H1 (cell line): ENCODE data around the gene PGAP3. TPM values are rescaled to one million over a fixed set of nuclear protein-coding genes. Genes with fewer than 3 reads are reported as not detected.

Source experiments
- CTCF ChIA-PET: fragments of 300-600 bp; sonication (Branson Sonifier 250); formaldehyde crosslinking; loops from one replicate; lab custom pipeline; 2021; ENCODE audit not compliant: partially characterized antibody; lab: Charles Lee
- POLR2A ChIA-PET: fragments of 300-600 bp; sonication (Branson Sonifier 250); formaldehyde crosslinking; loops from one replicate; lab custom pipeline; 2021; ENCODE audit warnings: inconsistent platforms; ENCODE audit not compliant: partially characterized antibody; lab: Charles Lee
- DNase-seq, 2 experiments: peaks; one replicate each; pipeline versions ENCODE4 v3.0.0 to v3.0.0-alpha.2; 2010 to 2022; ENCODE audit warnings: low spot score in 2 of 2, low read depth in 1 of 2, mixed read lengths in 1 of 2
- FAIRE-seq: peaks from 2 replicates; lab custom pipeline; 2011; peaks lifted over from hg19 to GRCh38; lab: Jason Lieb, UNC
- H2AFZ ChIP-seq: 2 replicates; pipeline ENCODE4 v1.8.1; 2012; ENCODE audit warnings: low read length, inconsistent platforms
- H2AK5ac ChIP-seq: 2 replicates; pipeline ENCODE4 v1.6.1; 2013; ENCODE audit warnings: low read depth, low read length
- H2BK120ac ChIP-seq: replicated peaks from 2 replicates; pipeline ENCODE3; 2013; ENCODE audit warnings: low read depth, low read length, inconsistent platforms
- H2BK12ac ChIP-seq: 2 replicates; pipeline ENCODE4 v1.6.1; 2013; ENCODE audit warnings: low read depth, low read length
- H2BK15ac ChIP-seq: 2 replicates; pipeline ENCODE4 v1.6.1; 2013; ENCODE audit warnings: low read length
- H2BK20ac ChIP-seq: 2 replicates; pipeline ENCODE4 v1.6.1; 2013; ENCODE audit warnings: low read length
- H2BK5ac ChIP-seq: 2 replicates; pipeline ENCODE4 v1.6.1; 2013; ENCODE audit warnings: low read depth, low read length
- H3K14ac ChIP-seq: 2 replicates; pipeline ENCODE4 v1.6.1; 2013; ENCODE audit warnings: inconsistent platforms; ENCODE audit not compliant: insufficient read length
- H3K18ac ChIP-seq: 2 replicates; pipeline ENCODE4 v1.6.1; 2013; ENCODE audit warnings: low read length; ENCODE audit errors: extremely low read depth
- H3K23ac ChIP-seq: 2 replicates; pipeline ENCODE4 v1.6.1; 2013; ENCODE audit warnings: inconsistent platforms; ENCODE audit not compliant: insufficient read length
- H3K23me2 ChIP-seq: 2 replicates; pipeline ENCODE4 v1.6.1; 2013; ENCODE audit warnings: low read depth, low read length
- H3K27ac ChIP-seq: 2 replicates; pipeline ENCODE4 v1.6.1; 2011; ENCODE audit warnings: low read depth, low read length, inconsistent platforms
- H3K27me3 ChIP-seq, 4 experiments: replicated peaks in 1 of 4; 1 replicate in 1 of 4; 2 replicates in 3 of 4; pipeline versions ENCODE4 v1.6.1 to v1.8.1; 2011 to 2013; ENCODE audit warnings: low read length in 3 of 4, mild to moderate bottlenecking in 3 of 4, inconsistent platforms in 2 of 4, mixed read lengths in 2 of 4, moderate library complexity in 1 of 4; ENCODE audit not compliant: control insufficient read depth in 3 of 4, insufficient read depth in 3 of 4; ENCODE audit errors: extremely low read depth in 1 of 4
- H3K36me3 ChIP-seq, 4 experiments: 2 replicates each; pipeline versions ENCODE4 v1.6.1 to v1.8.1; 2011 to 2013; ENCODE audit warnings: mild to moderate bottlenecking in 4 of 4, low read length in 3 of 4, moderate library complexity in 2 of 4, control low read depth in 1 of 4, inconsistent platforms in 1 of 4; ENCODE audit not compliant: insufficient read depth in 4 of 4, control insufficient read depth in 2 of 4
- H3K4ac ChIP-seq: replicated peaks from 2 replicates; pipeline ENCODE3; 2013; ENCODE audit warnings: low read length, low read depth, mixed read lengths, inconsistent platforms; ENCODE audit not compliant: insufficient read length
- H3K4me1 ChIP-seq, 4 experiments: replicated peaks in 1 of 4; 1 replicate in 1 of 4; 2 replicates in 3 of 4; pipeline versions ENCODE4 v1.6.1 to v1.8.1; 2011 to 2013; ENCODE audit warnings: low read length in 3 of 4, inconsistent platforms in 2 of 4, mixed read lengths in 1 of 4; ENCODE audit not compliant: insufficient read depth in 4 of 4, control insufficient read depth in 3 of 4
- H3K4me2 ChIP-seq, 2 experiments: 2 replicates each; pipeline versions ENCODE4 v1.6.1 to v1.8.1; 2011 to 2013; ENCODE audit warnings: low read depth in 2 of 2, low read length in 2 of 2, control low read depth in 1 of 2, inconsistent platforms in 1 of 2, mild to moderate bottlenecking in 1 of 2; ENCODE audit not compliant: insufficient read depth in 1 of 2
- H3K4me3 ChIP-seq, 4 experiments: fragments of 200-600, 300-600 bp in 1 of 4; sonication (generic), shearing (Covaris generic), sonication (Bioruptor Twin) in 1 of 4; 2 replicates each; pipeline versions ENCODE4 v1.5.1 to v1.8.1; 2011 to 2016; ENCODE audit warnings: low read length in 4 of 4, low read depth in 3 of 4, control low read depth in 2 of 4, inconsistent platforms in 2 of 4, mild to moderate bottlenecking in 2 of 4, mixed read lengths in 1 of 4, moderate library complexity in 1 of 4; ENCODE audit not compliant: insufficient read depth in 2 of 4; ENCODE audit errors: extremely low read depth in 1 of 4
- H3K56ac ChIP-seq: replicated peaks from 2 replicates; pipeline ENCODE3; 2013; ENCODE audit warnings: low read depth, mild to moderate bottlenecking, mixed read lengths, low read length, inconsistent platforms; ENCODE audit not compliant: insufficient read length
- H3K79me1 ChIP-seq: 2 replicates; pipeline ENCODE4 v1.6.1; 2013; ENCODE audit warnings: low read depth, low read length, control low read depth
- H3K79me2 ChIP-seq, 2 experiments: 2 replicates each; pipeline versions ENCODE4 v1.6.1 to v1.8.1; 2012 to 2013; ENCODE audit warnings: low read length in 2 of 2, mild to moderate bottlenecking in 2 of 2, inconsistent platforms in 1 of 2; ENCODE audit not compliant: insufficient read depth in 2 of 2, control insufficient read depth in 1 of 2
- H3K9ac ChIP-seq, 4 experiments: replicated peaks in 1 of 4; 1 replicate in 1 of 4; 2 replicates in 3 of 4; pipeline versions ENCODE4 v1.6.1 to v1.8.1; 2011 to 2013; ENCODE audit warnings: low read depth in 3 of 4, low read length in 3 of 4, control low read depth in 2 of 4, mild to moderate bottlenecking in 2 of 4, moderate library complexity in 2 of 4, inconsistent platforms in 1 of 4; ENCODE audit errors: extremely low read depth in 1 of 4
- H3K9me3 ChIP-seq, 2 experiments: 2 replicates each; pipeline versions ENCODE4 v1.6.1 to v1.8.1; 2012 to 2013; ENCODE audit warnings: mild to moderate bottlenecking in 2 of 2, moderate library complexity in 2 of 2, control low read depth in 1 of 2, inconsistent platforms in 1 of 2, low read depth in 1 of 2, low read length in 1 of 2, mixed read lengths in 1 of 2; ENCODE audit not compliant: insufficient read depth in 2 of 2
- H4K20me1 ChIP-seq, 2 experiments: replicated peaks in 1 of 2; 2 replicates each; pipeline versions ENCODE3 to v1.8.1; 2011 to 2013; ENCODE audit warnings: inconsistent platforms in 2 of 2, low read length in 2 of 2, mild to moderate bottlenecking in 1 of 2; ENCODE audit not compliant: insufficient read depth in 2 of 2, control insufficient read depth in 1 of 2
- H4K5ac ChIP-seq: 2 replicates; pipeline ENCODE4 v1.6.1; 2013; ENCODE audit warnings: low read length, low read depth, mixed read lengths, inconsistent platforms; ENCODE audit not compliant: insufficient read length
- H4K8ac ChIP-seq: 2 replicates; pipeline ENCODE4 v1.8.0; 2013; ENCODE audit warnings: mild to moderate bottlenecking, moderate library complexity, low read length, inconsistent platforms; ENCODE audit not compliant: insufficient read depth; ENCODE audit errors: extremely low read depth
- H4K91ac ChIP-seq: replicated peaks from 2 replicates; pipeline ENCODE3; 2013; ENCODE audit warnings: low read length, mixed read lengths, inconsistent platforms; ENCODE audit not compliant: insufficient read length
- BACH1 ChIP-seq: IDR thresholded peaks from 2 replicates; pipeline ENCODE4 v1.6.1; 2012; ENCODE audit warnings: low read length, improper control_type of control experiment
- BRCA1 ChIP-seq: IDR thresholded peaks from 2 replicates; pipeline ENCODE4 v1.6.1; 2012; ENCODE audit warnings: low read depth, low read length, improper control_type of control experiment
- CEBPB ChIP-seq: IDR thresholded peaks from 2 replicates; pipeline ENCODE4 v1.6.1; 2012; ENCODE audit warnings: low read depth, low read length
- CHD2 ChIP-seq: IDR thresholded peaks from 2 replicates; pipeline ENCODE4 v1.6.1; 2012; ENCODE audit warnings: low read length, improper control_type of control experiment
- JUND ChIP-seq: IDR thresholded peaks from 2 replicates; pipeline ENCODE4 v1.6.1; 2011; ENCODE audit warnings: mild to moderate bottlenecking, improper control_type of control experiment, low read length
- KDM1A ChIP-seq: fragments of 200-600, 300-600 bp; sonication (generic); IDR thresholded peaks from 2 replicates; pipeline ENCODE4 v1.7.1; 2016; ENCODE audit warnings: mild to moderate bottlenecking, low read length, borderline replicate concordance
- MAFK ChIP-seq: IDR thresholded peaks from 2 replicates; pipeline ENCODE4 v1.6.1; 2012; ENCODE audit warnings: low read depth, mild to moderate bottlenecking, improper control_type of control experiment, low read length
- NRF1 ChIP-seq: IDR thresholded peaks from 2 replicates; pipeline ENCODE4 v1.6.1; 2011; ENCODE audit warnings: mild to moderate bottlenecking, low read depth, low read length, improper control_type of control experiment
- RAD21 ChIP-seq, 2 experiments: IDR thresholded peaks in 1 of 2; conservative IDR thresholded peaks in 1 of 2; 2 replicates each; pipeline ENCODE4 v1.6.1; 2011; ENCODE audit warnings: low read depth in 2 of 2, low read length in 2 of 2, improper control_type of control experiment in 1 of 2, inconsistent platforms in 1 of 2, mild to moderate bottlenecking in 1 of 2, moderate library complexity in 1 of 2
- RNF2 ChIP-seq: fragments of 200-900, 300-1000 bp; sonication (generic); IDR thresholded peaks from 2 replicates; pipeline ENCODE4 v1.7.1; 2016; ENCODE audit warnings: borderline replicate concordance, low read depth, mild to moderate bottlenecking, antibody characterized with exemption, low read length; ENCODE audit not compliant: poor library complexity, severe bottlenecking; ENCODE audit errors: missing control alignments
- SIX5 ChIP-seq: IDR thresholded peaks from 2 replicates; pipeline ENCODE4 v1.6.1; 2011; ENCODE audit warnings: mild to moderate bottlenecking, low read depth, low read length
- SP1 ChIP-seq: IDR thresholded peaks from 2 replicates; pipeline ENCODE4 v1.6.1; 2011; ENCODE audit warnings: low read depth, low read length
- SP2 ChIP-seq: IDR thresholded peaks from 2 replicates; pipeline ENCODE4 v1.6.1; 2012; ENCODE audit warnings: mild to moderate bottlenecking, low read length, inconsistent platforms
- TAF7 ChIP-seq: optimal IDR thresholded peaks from 2 replicates; pipeline ENCODE3; 2011; ENCODE audit warnings: low read depth, mild to moderate bottlenecking, inconsistent platforms, low read length, moderate library complexity, borderline replicate concordance
- TBP ChIP-seq: IDR thresholded peaks from 2 replicates; pipeline ENCODE4 v1.6.1; 2011; ENCODE audit warnings: low read depth, low read length, improper control_type of control experiment
- WGBS, 2 experiments: shearing (Covaris generic) in 1 of 2; methylation state at CpG; one replicate each; pipeline versions ENCODE4 v1.1.6 to v1.1.7; 2013 to 2015; ENCODE audit warnings: low lambda C conversion rate in 2 of 2, mixed read lengths in 2 of 2, inconsistent platforms in 1 of 2, low coverage in 1 of 2, missing lambda C conversion rate in 1 of 2; ENCODE audit not compliant: insufficient replicate concordance in 2 of 2, insufficient coverage in 1 of 2, insufficient read length in 1 of 2; ENCODE audit errors: extremely low coverage in 1 of 2, missing lambda C conversion rate in 1 of 2; 5-methylcytosine and 5-hydroxymethylcytosine counted together
- polyA plus RNA-seq, 7 experiments: library from polyadenylated mRNA; depleted of rRNA in 3 of 7; stranded (reverse) in 5 of 7; unstranded in 2 of 7; fragments of >200 nt in 5 of 7; fragments of 200-250 nt in 2 of 7; gene quantifications; 1 replicate in 5 of 7; 2 replicates in 1 of 7; 4 replicates in 1 of 7; pipeline versions ENCODE4 v1.2.1 to v1.2.3, GENCODE V29; 2011 to 2013; ENCODE audit warnings: missing spikeins in 2 of 7, mixed read lengths in 2 of 7
- total RNA-seq: library from RNA; stranded (reverse); fragmentation: NEBNext Ultra II Directional; extraction: Animal tissue kit (Norgen Biotek cat#: 25700); gene quantifications from 2 replicates; pipeline ENCODE4 v1.2.1, GENCODE V29; 2021

PGAP3 gene
- total and polyA plus RNA-seq, 2 of the 8 experiments (the other 6 are each of a cell fraction or from before 2014, with no cell fraction given), result 21.0 to 30.7 TPM

DNA sequence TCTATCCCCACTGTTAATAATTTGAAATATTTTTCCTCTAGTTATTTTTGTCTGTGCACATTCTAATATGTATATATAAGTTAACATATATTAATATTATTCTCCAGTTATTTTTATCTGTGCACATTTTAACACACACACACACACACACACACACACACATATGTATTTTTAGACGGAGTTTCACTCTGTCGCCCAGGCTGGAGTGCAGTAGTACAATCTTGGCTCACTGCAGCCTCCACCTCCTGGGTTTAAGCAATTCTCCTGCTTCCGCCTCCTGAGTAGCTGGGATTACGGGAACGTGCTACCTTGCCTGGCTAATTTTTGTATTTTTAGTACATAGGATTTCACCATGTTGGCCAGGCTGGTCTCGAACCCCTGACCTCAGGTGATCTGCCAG is 29.8 kb upstream of the PGAP3 start:
- peaks cover 36 to 88% (median 64%) of the 10 kb centered on the region in 4 experiments for H3K36me3 ChIP-seq
- no peak overlapping the region for H2BK15ac ChIP-seq
- no peak overlapping the region for H2AK5ac ChIP-seq
- H4K91ac ChIP-seq, result no peak overlapping the region
- H3K79me2 ChIP-seq, result peaks cover 0 to under 1% of the 10 kb centered on the region in 2 experiments; a peak in 2 of 4 replicates
- H3K27me3 ChIP-seq, result no peaks in the 10 kb centered on the region
- no peak overlapping the region for H3K27ac ChIP-seq
- no peak overlapping the region for H3K18ac ChIP-seq
- H3K23ac ChIP-seq, result no peak overlapping the region
- H3K4me1 ChIP-seq, result no peaks in the 10 kb centered on the region
- no peak overlapping the region for H4K5ac ChIP-seq
- H4K20me1 ChIP-seq, result peaks cover 7 to 10% of the 10 kb centered on the region in 2 experiments
- CTCF ChIA-PET, result interaction anchor here (1.6 kb wide), 1 partner anchor 46 kb away, joined by 4 read pairs; no protein-coding TSS in a partner anchor
- no peak overlapping the region for H2BK120ac ChIP-seq
- H3K4ac ChIP-seq, result no peak overlapping the region
- no peak overlapping the region for H2BK5ac ChIP-seq
- 95% methylated on average over 6 of the region's 6 CpGs; no CpG with 5 or more reads in 1 of the 2 experiments for WGBS, 2 experiments
- no peak overlapping the region for H3K14ac ChIP-seq
- H3K9me3 ChIP-seq, result no peaks in the 10 kb centered on the region
- H3K9ac ChIP-seq, result no peak overlapping the region
- peaks cover 2% of the 10 kb centered on the region; the same call in 1 of the 2 replicates for H3K79me1 ChIP-seq
- FAIRE-seq (no peak), DNase-seq (no peak)
- H2BK20ac ChIP-seq, result no peak overlapping the region
- POLR2A ChIA-PET, result interaction anchor here (0.7 to 3.8 kb wide), 3 partner anchors 12 to 19 kb away, joined by 3 to 34 read pairs (median 19); partner anchors contain the start of genes ERBB2 and MIEN1
- no peaks in the 10 kb centered on the region for H3K23me2 ChIP-seq
- H2BK12ac ChIP-seq, result no peak overlapping the region
- no peak overlapping the region for H3K56ac ChIP-seq
- H2AFZ ChIP-seq, result no peak overlapping the region
- H3K4me2 ChIP-seq, result no peak overlapping the region
- no peak overlapping the region for H4K8ac ChIP-seq
- H3K4me3 ChIP-seq, result no peak overlapping the region
- TF ChIP-seq MAFK (no peak), RAD21 (IDR thresholded peaks at IDR 0.05 in 1 of 2, conservative IDR thresholded peaks at IDR 0.05 in 1 of 2; ENCODE audit: low read depth in 2 of 2, low read length in 2 of 2) (no peak), SP2 (no peak), KDM1A (no peak), CEBPB (no peak), RNF2 (no peak), BACH1 (no peak), TBP (no peak), SP1 (no peak), BRCA1 (no peak), TAF7 (no peak), NRF1 (no peak), JUND (no peak), CHD2 (no peak), SIX5 (no peak)
